Stimulated activated CD8-positive, alpha-beta memory T cell treated with anti-CD3 and anti-CD28 coated beads, Interleukin-4, amount 100 ng/mL, for 4 hours (primary cell): ENCODE data around the gene SHOC2.
"Not testable (repeated sequence)": the region's sequence is repeated elsewhere in the genome, so short reads cannot be mapped to it uniquely, and the experiment has no call there.

Experiments used
- DNase-seq, 2 donors: peaks; one replicate each; pipeline ENCODE4 v3.0.0-alpha.2; 2020; ENCODE audit warnings: low read depth in 2 of 2, low spot score in 1 of 2

SHOC2 gene

DNA sequence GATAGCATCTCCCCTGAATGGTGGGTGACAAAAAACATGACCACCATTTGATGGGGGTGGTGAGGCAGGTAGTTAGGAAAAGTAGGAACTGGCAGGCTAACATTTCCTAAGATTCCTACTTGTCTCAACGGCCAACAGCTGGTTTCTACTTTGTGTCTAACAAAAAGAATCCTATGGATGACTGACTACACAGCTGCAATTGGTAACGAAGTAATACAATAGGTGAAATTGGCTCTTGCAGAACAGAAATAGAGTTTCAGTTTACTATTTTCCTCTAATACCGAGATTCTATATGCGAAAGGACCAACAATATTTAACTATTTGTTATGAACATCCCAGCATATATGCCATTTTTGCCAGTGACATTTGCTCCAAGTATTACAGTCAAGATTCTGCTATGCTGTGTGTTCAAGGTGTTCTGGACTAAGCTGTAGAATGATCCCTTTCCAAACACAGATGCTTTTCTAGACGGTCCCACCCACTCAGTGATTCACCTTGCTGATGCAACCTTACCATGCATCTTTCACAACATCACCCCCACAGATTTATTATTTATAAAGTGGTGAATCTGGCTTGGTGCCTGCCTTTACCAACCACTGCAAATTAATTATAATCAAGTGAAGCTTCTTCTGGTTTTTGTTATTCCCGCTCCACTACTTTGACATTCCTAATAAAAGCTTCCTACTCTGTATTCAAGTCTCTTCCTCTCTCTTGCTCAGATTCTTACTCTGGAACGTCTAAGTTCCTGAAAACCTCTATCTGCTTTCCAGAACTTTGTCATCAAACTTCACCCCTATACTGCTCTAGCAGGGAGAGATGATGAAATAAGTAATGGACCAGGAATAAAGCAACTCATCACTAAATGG is 17.2 kb upstream of the SHOC2 start:
- DNase-seq: peak in 1 of 2 donors; percentile 24

DNA sequence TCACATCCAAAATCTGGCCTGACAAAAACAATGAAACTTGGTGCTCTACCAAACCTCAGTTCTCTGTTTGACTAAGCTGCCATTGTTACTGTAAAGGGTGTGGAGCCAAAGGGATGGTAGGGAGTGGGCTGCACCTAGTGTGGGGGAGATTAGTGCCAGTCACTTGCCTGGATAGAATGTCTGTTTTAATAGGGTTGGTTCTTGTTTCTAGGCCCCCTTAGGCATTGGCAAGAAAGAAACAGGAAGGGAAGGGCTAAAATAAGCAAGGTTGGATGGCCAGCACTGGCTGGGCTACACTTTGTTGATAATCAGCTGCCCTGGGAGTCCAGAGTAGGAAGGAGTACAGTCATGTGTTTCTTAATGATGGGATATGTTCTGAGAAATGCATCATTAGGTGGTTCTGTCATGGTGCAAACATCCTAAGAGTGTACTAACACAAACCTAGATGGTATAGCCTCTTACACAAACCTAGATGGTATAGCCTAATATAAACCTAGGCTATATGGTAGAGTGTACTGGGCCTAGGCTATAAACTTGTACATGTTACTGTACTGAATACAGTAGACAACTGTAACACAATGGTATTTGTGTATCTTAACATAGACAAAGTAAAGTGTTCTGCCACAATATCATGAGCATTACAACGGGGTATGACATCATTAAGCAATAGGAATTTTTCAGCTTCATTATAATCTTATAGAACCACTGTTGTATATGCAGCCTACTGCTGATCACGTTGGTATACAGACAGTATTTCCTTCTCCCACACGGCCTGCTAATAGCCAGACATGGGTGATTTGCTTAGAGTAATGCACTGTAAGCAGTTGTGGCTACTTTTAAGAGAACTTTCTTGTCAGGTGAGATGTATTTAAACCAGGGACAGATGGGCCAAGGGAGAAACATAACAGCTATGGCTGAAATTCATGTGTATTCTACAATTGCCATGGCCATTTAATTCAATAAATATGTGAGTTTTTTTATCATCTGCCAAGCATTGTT is 15.8 kb upstream of the SHOC2 start:
- DNase-seq: no peak

DNA sequence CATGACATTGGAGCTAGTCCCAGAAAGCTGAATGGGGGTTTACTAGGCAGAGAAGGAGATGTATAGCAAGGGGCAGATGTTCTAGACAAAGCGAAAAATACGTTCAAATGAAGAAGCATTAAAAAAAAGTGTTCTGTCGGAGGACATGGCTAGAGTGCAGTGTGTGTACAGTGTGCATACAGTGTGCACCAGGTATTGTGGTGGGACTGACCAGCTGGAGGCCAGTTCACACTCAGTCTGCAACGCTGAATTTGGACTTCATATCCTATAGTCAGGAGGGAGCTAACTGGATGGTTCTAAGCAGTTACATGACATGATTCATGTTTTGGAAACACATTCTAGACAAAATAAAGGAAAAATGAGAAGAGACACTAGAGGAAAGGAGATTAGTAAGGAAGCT is 9.3 kb upstream of the SHOC2 start:
- DNase-seq: no peak

DNA sequence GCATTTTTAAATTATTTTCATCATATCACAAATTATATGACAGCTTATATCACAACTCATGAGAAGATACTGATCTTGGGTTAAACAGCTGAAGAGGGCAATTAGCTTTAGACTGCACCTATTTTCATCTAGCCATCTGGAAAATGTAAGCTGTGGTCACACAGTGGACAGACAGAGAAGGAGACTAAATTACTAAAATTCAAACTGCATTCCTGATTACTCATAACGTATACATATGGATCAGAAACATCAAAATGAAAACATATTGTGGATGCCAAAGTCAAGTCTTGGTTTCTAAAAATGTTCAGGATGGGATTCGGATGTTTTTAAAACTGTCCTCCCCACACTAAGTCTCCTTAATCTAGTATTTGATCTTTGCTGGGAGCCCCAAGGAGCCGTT is 7.0 kb upstream of the SHOC2 start:
- no peak for DNase-seq

DNA sequence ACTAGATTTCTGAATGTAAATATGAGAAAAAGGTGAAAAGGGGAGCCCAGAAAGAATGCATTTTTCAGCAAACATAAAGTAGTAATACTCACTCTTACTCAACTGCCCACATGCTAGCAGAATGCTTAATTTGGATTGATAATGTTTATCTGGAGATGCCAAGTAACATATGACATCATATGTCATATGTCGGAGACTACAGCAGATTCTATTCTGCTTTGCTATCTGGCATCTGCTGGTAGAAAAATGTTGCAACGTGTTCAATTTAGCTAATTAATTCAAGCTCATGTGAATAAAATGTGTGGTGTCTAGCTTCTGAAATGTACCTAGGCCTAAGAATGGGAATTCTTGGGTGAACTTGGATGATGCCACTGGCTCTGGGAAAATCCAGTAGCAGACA is 5.0 kb upstream of the SHOC2 start:
- DNase-seq: no peak

DNA sequence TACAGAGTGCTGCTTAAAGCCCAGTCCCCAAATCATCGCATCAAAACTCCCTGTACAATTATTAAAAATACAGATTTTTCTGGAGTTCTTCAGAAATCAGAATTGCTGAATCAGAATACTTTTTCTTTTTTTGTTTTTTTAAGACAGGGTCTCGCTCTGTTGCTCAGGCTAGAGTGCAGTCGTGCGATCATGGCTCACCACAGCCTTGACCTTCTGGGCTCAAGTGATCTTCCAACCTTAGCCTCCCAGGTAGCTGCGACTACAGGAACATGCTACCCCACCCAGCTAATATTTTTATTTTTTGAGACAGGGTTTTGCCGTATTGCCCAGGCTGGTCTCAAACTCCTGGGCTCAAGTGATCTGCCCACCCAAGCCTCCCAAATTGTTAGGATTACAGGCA is 4.4 kb upstream of the SHOC2 start:
- DNase-seq: no peak

DNA sequence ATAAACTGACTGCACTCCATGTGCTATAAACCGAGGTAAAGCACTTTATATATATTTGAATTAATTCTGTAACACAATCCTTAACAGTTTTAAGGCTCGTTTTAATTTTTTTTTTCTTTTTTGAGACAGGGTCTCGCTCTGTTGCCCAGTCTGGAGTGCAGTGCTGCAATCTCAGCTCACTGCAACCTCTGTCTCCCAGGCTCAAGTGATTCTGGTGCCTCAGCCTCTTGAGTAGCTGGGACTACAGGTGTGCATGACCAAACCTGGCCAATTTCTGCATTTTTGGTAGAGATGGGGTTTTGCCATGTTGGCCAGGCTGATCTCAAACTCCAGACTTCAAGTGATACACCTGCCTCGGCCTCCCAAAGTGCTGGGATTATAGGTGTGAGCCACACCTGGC is 3.8 kb upstream of the SHOC2 start:
- not testable (repeated sequence) for DNase-seq

DNA sequence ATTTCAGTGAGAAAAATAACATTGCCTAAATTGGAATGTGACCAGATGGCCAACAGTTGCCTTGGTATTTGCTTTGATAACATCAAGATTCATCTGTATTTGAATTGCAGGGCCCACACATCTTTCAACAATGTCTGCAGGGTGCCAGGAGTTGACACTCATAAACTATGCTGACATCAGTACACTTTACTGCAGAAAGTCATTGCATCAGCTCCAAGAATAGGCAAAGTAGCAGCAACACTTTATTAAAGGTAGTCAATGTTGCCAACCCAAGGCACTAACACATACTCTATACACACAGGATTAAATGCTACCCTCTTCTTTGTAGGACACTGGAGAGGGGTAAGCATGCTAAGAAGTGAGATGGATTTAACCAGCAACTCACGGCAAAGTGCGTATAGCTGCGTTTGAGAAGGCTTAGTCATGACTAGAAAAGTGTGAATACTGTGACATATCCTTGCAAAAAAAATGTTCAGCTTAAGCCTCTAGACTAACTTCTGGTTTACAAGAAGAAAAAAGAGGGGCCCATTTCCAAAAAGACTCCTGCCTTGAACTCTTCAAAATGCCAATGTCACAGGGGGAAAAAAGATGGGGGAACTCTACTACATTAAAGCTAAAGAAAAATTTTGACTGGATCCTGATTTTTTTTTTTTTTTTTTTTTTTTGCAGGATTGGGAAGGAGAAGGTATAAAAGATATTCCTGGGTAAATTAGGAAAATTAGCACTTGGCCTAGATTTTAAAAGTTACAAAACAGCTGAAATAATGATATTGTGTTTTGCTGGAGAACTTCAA is 2.7 kb upstream of the SHOC2 start:
- DNase-seq: no peak

DNA sequence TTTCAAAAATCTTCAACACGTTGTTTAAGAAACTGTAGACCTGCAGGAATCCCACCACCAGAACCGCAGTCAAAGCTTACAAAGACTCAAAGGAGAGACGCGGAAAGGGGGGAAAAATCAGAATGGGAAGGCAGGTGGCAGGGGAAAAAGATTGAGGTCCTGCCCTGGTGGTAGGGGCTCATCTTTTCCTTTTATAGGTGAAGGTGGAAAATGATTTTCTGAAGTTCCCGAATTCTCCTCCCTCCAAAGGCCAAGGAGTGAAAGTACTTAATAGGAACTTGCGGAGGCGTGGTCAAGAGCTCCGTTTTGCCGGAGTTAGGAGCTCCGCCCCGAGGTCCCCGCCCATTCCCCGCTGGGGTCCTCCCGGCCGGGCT is 1.1 kb upstream of the SHOC2 start:
- DNase-seq: peak; percentile 45 to 77

DNA sequence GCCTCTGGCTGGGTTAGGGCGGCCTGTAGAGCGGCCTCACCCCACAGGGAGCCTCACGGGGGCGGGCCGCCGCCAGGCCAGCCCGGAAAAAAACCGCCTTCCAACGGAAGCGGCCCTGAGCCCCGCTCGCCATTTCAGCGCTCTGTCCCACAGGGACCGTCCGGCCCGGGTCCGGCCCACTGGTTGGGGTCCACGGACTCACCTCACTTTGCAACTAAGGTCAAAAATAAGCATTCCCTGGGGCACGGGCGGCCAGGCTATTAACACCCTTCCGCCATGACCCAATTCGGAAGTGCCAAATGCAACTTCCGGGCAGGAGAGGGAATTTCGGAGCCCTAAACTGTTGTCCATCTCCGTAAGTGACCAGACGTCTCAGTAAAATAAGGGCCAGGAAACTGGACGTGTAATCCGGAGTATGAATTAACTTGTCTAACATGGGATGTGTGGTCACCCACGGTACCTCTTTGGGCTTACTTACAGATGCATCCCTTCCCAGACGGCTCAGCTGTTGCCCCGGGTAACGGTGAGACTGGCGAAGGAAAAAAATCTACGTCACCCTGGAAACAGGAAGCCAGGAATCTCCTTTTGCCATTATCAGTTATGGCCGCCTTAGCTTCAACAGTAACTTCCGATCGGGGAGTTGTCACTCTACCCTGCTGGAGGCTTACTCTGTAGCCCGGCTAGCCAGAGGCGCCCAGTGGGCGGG is 608 bp upstream of the SHOC2 start, which contains the start of gene BBIP1:
TSS of gene BBIP1 (minus strand) at position 538 of the 706 bp plus-strand sequence. CDS start 1,023 bp downstream, outside the sequence.
- DNase-seq: no peak

DNA sequence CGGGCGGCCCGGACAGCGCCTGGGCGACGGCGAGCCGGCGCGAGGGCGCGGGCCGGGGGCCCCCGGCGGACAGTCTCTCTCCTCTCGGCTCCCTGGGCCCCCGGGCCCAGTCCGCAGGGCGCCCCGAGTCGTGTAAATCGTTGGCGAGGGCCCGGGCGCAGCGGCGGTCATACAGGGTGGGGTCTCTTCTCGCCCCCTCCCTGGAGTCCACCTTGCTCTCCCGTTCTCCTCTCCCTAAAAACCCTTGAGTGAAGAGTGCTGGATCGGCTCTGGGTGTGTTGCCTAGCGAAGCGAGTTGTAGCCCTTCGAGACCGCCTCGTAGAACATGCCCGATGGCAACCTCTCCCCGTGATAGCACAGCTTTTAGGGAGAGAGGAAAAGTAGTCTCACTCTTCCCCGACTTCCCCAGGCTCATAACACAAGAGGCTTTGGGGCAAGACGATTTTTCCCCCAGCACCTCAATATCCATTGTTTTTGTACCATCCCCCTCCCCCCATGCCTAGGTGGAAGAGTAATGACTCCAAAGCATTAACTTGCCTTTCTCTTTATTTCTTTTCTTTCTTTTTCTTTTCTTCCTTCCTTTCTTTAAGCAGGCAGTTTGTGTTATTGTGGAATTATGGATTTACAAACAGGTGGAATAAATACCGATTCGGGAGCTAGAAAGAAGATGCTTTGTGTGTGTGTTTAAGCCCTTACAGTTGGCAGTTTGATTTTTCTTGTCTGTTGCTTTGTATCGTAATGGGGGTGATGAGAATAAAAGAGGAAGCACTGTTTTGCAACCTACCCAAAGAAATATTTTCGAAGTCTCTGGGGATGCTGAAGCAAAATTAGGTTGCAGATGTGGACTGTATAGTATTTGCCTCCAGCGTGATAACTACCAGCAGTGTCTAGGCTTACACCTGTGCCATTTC is 822 bp downstream of the SHOC2 start:
- no peak for DNase-seq

DNA sequence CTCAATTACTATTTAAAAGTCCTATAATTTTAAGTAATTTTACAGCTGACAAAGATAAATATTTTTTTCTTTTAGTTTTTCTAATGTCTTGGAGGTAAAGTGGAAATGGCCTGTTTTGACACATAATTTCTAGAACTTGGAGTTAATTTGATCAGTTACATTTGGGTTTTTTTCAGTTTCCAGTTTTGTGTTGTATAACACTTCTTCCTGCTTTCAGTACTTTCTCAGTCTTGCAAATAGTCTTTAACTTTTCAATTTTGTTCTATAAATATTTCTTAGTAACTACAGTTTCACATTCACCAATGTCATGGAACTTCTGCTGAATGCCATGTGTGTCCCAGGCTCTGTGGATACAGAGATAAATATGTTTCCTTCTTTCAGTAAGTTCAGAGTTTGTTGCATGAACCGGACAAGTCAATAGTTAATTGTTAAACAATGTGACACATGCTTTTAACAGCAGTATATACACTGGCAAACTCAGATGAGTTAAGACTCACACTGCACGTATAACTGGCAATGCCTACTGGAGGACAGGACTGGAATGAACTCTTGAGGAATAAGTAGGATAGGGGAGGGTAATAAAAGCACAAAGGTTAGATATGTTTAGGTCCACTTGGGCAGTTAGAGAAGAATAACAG is 4.6 kb downstream of the SHOC2 start:
- DNase-seq: no peak

DNA sequence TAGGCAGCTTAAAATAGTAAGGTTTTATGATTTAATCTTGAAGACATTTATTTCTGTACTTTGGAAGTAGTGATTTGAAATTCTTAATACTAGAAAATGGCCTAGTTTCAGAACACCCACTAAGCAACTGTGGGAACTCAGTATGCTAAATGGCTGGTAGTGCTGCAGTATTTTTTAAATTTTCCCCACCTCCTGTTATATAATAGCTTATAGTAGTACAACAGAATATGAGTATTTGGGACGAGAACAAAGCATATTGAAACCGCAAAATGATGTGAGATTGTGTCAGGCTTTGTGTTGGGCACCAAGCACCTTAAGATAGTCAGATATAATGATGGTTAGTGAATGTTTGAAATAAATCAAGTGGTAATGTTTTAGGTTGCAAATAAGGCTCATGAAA is 8.1 kb downstream of the SHOC2 start:
- no peak for DNase-seq

DNA sequence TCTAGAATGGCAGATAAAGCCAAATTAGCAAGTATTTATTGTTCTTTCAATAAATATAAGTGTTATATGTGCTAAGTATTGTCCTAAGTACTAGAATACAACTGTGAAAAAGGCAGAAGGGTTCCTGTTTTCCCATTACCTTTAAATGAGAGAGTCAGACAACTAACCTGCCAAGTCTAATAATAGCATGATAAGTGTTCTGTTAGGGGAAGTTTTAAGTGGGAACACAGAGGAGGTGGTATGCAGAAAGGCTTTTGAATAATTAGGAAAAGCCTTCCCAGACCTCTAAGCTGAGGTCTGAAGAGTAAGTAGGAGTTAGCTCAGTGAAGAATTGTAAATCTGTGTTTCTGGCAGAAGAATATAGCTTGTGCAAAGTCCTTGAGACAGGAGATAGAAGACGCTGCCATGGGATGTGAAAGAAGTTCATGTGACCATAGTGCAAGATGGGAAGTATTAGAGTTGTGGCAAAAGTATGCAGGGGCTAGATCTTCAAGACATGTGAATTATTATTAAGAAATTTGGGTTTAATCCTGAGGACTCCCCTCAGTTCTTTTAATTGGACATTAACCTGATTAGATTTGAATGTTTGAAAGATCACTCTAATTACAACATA is 12.5 kb downstream of the SHOC2 start:
- no peak for DNase-seq

DNA sequence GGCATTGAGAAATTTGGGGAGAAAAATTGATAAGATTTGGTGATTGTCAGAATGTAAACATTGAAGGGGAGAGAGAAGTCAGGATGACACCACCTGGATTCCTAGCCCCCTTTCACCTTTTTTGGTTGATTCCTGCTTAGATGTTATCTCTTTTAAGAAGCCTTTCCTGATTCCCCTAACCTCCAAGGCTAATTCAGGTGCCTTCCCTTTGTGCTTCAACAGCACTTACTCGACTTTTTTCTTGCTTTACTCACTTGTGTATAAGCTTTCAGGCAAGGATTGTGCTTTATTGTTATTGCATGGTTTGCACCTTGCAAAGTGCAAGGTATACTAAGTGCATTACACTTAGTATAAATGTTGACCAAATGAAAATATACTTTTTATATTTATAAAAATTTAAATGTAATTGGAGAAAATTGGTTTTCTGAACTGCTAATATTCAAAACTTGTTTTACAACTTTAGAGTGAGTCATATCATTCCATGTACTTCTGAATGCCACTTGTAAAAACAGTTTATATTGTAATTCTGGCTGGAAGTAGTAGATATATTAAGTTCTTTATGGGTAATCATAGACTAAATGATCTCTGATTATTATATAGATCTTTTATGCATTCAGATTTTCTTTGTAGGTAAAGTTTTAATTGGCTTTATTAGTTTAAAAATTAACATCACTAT is 13.2 kb downstream of the SHOC2 start:
- no peak for DNase-seq

DNA sequence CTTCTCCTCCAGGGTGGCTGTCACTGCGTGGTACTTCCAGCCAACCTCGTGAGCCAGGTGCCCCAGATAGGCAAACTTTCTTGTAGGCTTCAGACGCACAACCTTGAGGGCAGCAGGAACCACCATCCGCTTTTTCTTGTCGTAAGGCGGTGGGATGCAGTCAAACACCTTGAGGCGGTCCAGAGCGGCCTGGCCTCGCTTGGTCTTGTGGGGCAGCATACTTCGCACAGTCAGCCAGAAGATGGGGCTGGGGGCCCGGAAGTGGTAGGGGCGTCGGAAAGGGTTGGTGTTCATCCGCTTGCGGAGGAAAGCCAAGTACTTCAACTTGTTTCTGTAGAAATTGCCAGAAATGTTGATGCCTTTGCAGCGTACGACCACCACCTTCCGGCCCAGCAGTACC is 17.4 kb downstream of the SHOC2 start:
- DNase-seq: no peak

DNA sequence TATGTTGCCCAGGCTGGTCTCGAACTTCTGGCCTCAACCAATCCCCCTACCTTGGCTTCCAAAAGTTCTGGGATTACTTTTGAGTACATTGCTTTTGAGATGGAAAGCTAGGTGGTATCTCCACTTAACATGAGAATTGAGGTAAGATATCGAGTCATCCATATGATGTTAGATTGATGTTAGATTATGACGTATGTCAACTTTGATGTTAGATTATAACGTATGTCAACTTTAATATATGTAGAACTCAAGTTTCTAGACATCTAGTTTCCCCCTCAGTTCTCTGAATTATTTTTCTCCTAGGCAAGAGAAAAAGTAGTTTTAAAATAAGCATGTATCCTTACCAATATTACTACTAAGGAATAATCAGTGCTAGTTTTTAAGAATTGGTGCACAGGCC is 20.0 kb downstream of the SHOC2 start:
- DNase-seq: no peak

DNA sequence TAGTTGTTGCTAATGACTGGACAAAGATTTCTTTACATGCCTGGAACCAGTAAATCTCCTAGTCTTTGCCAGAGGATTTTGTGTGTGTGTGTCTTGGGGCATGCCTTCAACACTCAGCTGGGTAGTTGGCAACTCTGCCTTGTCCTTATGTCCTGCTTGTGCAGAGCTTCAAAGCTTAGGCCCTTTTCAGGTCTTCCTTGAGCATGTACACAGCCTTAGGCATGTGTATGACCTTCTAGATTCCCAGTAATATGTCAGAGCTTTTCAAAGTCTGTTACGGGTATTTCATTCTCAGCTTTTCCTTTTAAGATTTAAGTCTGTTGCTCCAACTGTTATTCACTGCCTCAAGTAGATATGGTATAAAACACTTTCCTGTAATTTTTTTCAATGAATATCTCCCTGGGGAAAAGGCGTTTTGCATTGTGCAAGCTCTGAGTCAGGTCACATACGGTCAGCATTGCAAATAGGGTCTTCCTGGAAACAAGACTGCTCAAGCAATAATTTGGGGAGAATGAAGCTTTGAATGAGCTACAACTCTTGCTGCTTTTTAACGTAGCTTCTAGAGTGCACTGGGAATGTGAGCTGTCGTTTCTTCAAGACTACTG is 25.5 kb downstream of the SHOC2 start:
- no peak for DNase-seq
